Measurements from ENCODE around the gene METTL27.

Gene METTL27

DNA sequence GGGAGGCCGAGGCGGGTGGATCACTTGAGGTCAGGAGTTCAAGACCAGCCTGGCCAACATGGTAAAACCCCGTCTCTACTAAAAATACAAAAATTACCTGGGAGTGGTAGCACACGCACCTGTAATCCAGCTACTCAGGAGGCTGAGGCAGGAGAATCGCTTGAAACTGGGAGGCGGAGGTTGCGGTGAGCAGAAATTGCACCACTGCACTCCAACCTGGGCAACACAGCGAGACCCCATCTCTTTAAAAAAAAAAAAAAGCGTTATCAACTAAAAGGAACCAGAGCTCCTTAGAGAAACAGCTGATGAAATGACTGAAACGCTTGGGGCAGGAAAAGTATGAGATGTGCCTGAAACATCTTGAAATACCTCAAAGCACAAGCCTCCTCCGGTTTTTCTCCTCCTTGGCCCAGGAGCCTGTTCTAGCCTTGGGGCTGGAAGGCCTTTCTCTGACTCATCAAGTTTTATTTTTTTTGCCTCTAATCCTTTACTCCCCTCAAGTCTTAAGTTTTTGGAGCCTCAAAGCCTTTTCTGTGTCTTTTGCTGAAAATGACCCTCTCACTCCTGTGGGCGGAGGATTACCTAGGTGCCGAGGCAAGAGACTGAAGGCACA, 2.6 kb upstream of the METTL27 start:
- H3K4me3 ChIP-seq (ENCODE audit: low read depth in 1 of 2, low read length in 1 of 2): no peak overlapping the region

DNA sequence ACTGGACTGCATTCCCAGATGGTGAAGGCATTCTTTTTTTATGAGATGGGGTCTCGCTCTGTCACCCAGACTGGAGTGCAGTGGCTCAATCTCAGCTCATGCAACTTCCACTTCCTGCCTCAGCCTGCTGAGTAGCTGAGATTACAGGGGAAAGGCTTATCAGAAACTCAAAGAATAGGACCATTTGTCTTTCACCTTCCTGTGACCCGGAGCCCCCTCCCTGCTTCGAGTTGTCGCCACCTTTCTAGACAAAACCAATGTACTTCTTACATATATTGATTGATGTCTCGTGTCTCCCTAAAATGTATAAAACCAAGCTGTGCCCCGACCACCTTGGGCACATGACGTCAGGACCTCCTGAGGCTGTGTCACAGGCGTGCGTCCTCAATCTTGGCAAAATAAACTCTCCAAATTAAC, 1.8 kb upstream of the METTL27 start:
- Histone ChIP-seq H3K27ac (no peak overlapping the region), H3K4me3 (ENCODE audit: low read depth in 1 of 2, low read length in 1 of 2) (no peak overlapping the region), H3K4me1 (ENCODE audit: control insufficient read depth in 1 of 2, insufficient read depth in 1 of 2, low read depth in 1 of 2, low read length in 1 of 2) (peaks cover 4 to 8% of the 10 kb centered on the region in 2 experiments), H3K9me3 (no peaks in the 10 kb centered on the region), H3K36me3 (no peaks in the 10 kb centered on the region), H3K27me3 (peaks cover 55% of the 10 kb centered on the region)
- TF ChIP-seq, protein P1, sequence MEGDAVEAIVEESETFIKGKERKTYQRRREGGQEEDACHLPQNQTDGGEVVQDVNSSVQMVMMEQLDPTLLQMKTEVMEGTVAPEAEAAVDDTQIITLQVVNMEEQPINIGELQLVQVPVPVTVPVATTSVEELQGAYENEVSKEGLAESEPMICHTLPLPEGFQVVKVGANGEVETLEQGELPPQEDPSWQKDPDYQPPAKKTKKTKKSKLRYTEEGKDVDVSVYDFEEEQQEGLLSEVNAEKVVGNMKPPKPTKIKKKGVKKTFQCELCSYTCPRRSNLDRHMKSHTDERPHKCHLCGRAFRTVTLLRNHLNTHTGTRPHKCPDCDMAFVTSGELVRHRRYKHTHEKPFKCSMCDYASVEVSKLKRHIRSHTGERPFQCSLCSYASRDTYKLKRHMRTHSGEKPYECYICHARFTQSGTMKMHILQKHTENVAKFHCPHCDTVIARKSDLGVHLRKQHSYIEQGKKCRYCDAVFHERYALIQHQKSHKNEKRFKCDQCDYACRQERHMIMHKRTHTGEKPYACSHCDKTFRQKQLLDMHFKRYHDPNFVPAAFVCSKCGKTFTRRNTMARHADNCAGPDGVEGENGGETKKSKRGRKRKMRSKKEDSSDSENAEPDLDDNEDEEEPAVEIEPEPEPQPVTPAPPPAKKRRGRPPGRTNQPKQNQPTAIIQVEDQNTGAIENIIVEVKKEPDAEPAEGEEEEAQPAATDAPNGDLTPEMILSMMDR (IDR thresholded peaks at IDR 0.05): no peak

More for the DNA sequence above, 2.6 kb upstream of the METTL27 start:
- Histone ChIP-seq H3K9me3 (no peaks in the 10 kb centered on the region), H3K27me3 (peaks cover 63% of the 10 kb centered on the region), H3K27ac (no peak overlapping the region), H3K36me3 (no peaks in the 10 kb centered on the region), H3K4me1 (ENCODE audit: control insufficient read depth in 1 of 2, insufficient read depth in 1 of 2, low read depth in 1 of 2, low read length in 1 of 2) (peaks cover 4 to 8% of the 10 kb centered on the region in 2 experiments)
- TF ChIP-seq, protein P1 (IDR thresholded peaks at IDR 0.05): no peak

DNA sequence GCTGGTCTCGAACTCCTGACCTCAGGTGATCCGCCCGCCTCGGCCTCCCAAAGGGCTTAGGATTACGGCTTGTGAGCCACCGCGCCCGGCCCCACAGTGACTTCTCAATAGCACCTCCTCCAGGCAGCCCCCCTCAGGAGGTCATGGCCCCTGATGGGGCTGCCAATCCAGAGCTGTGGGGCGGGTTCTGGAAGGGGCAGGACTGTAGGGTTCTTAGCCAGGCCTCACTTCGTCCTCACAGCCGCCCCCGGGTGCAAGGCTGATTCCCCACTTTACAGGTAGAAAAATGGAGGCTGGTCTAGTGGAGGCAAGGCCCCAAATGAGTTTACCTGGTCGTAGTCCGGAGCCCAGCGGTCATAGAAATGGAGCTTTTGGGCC, 638 bp downstream of the METTL27 start:
- Histone ChIP-seq H3K9me3 (no peaks in the 10 kb centered on the region), H3K36me3 (no peaks in the 10 kb centered on the region), H3K27ac (no peak overlapping the region), H3K4me1 (ENCODE audit: control insufficient read depth in 1 of 2, insufficient read depth in 1 of 2, low read depth in 1 of 2, low read length in 1 of 2) (peaks cover 4 to 8% of the 10 kb centered on the region in 2 experiments), H3K27me3 (peaks cover 62% of the 10 kb centered on the region), H3K4me3 (ENCODE audit: low read depth in 1 of 2, low read length in 1 of 2) (no peak overlapping the region)
- TF ChIP-seq, protein P1 (IDR thresholded peaks at IDR 0.05): no peak

DNA sequence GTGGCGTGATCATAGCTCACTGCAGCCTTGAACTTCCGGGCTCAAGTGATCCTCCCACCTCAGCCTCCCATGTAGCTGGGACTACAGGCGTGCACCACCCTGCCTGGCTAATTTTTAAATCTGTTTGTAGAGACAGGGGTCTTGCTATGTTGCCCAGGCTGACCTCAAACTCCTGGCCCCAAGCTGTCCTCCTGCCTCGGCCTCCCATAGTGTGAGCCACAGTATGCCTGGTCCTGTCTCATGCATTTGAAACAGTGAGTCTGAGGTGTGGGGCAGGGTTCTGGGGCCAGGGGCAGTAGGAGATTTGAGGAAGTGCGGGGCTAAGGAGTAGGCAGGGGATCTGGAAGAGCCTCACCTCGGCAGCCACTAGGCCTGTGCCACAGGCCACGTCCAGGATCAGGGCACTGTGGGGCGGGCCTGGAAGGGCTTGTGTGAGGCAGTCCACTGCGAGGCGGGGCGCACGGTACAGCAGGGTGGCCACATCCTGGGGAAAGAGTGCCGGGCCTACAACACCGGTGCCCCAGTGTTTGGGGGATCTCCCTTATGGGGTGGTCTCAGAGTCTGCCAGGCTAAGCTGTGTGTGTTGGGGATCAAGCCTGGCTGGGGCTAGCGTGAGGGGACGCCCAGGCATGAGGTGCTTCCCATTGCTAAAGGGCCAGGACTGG, 1.5 kb downstream of the METTL27 start:
- TF ChIP-seq, protein P1 (IDR thresholded peaks at IDR 0.05): no peak
- Histone ChIP-seq H3K27me3 (peaks cover 58% of the 10 kb centered on the region), H3K36me3 (no peaks in the 10 kb centered on the region), H3K27ac (no peak overlapping the region), H3K4me1 (ENCODE audit: control insufficient read depth in 1 of 2, insufficient read depth in 1 of 2, low read depth in 1 of 2, low read length in 1 of 2) (peaks cover 4 to 8% of the 10 kb centered on the region in 2 experiments), H3K9me3 (no peaks in the 10 kb centered on the region), H3K4me3 (ENCODE audit: low read depth in 1 of 2, low read length in 1 of 2) (no peak overlapping the region)

DNA sequence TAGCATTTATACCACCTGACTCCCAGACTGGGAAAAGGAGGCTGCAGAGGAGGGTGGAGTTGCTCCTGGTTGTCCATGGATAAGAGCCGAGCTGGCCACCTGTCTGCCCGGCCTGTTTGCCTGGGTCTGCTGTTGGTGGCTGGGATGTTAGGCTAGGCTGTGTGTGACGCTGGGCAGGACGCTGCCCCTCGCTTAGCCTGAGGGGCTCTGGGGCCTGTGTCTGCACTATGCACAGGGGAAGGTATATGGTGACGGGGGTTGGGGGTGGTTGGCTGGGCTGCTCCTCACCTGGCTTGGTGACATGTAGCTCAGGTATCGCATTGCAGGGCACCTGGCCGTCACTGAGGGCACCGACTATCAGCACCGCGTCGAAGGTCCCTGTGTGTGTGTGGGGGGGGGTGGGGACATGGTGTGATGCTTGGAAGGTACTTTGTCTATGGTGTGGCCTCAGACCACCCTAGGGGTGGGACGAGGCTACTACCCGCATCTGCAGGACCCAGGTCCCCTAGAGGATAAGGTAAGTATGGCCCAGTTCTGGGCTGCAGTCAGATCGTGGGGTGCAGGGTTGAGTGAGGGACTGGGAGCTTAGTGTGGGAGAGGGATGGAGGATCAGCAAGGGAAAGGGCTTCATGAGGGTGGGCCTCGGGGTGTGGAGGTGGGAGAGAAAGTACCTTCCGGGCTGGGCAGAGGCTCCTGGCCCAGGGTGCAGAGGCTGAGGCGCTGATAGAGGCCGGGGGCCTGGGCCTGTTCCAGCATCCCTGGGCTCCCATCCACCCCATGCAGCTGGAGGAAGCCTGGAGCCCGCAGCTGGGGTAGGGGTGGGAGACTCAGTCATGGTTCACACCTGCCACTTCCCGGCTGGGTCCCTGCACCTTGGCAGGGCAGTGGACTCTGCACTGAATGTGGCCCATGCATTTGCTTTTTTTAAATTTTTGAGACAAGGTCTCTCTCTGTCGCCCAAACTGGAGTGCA, 2.3 kb downstream of the METTL27 start:
- Histone ChIP-seq H3K27me3 (peaks cover 49% of the 10 kb centered on the region), H3K27ac (no peak overlapping the region), H3K9me3 (no peaks in the 10 kb centered on the region), H3K36me3 (no peaks in the 10 kb centered on the region), H3K4me1 (ENCODE audit: control insufficient read depth in 1 of 2, insufficient read depth in 1 of 2, low read depth in 1 of 2, low read length in 1 of 2) (peaks cover 4 to 8% of the 10 kb centered on the region in 2 experiments), H3K4me3 (ENCODE audit: low read depth in 1 of 2, low read length in 1 of 2) (no peak overlapping the region)
- TF ChIP-seq, protein P1 (IDR thresholded peaks at IDR 0.05): no peak

Measured in neutrophil (primary cell).